Nephron progenitor cell (in vitro differentiated cells): Measurements from ENCODE around the gene TNKS2.
"Not testable (repeated sequence)": the region's sequence is repeated elsewhere in the genome, so short reads cannot be mapped to it uniquely, and the experiment has no call there.

Source experiments
- DNase-seq: peaks from one replicate; pipeline ENCODE4 v3.0.0; 2021
- H3K27ac Mint-ChIP-seq: 2 replicates; pipeline ENCODE4 v1.8.0; 2021; ENCODE audit warnings: mild to moderate bottlenecking, moderate library complexity, mixed read lengths
- H3K27me3 Mint-ChIP-seq: 2 replicates; pipeline ENCODE4 v1.8.0; 2021; ENCODE audit warnings: mild to moderate bottlenecking, low read depth, mixed read lengths; ENCODE audit not compliant: poor library complexity
- H3K36me3 Mint-ChIP-seq: 2 replicates; pipeline ENCODE4 v1.8.0; 2021; ENCODE audit warnings: low read depth, mixed read lengths
- H3K4me1 Mint-ChIP-seq: 2 replicates; pipeline ENCODE4 v1.8.0; 2021; ENCODE audit warnings: mixed read lengths
- H3K4me3 Mint-ChIP-seq: 2 replicates; pipeline ENCODE4 v1.8.0; 2021; ENCODE audit warnings: mild to moderate bottlenecking, moderate library complexity, mixed read lengths
- H3K9me3 Mint-ChIP-seq: 2 replicates; pipeline ENCODE4 v1.8.0; 2021; ENCODE audit warnings: mild to moderate bottlenecking, moderate library complexity, mixed read lengths
- CTCF ChIP-seq: fragments of 200-600 bp; sonication (generic); IDR thresholded peaks from 2 replicates; pipeline ENCODE4 v1.5.0; 2021; ENCODE audit warnings: antibody characterized with exemption

TNKS2 gene

GRCh38 chr10:91887272-91888076 is 89.2 kb downstream of the TNKS2 start:
- TF ChIP-seq CTCF: no peak
- DNase-seq: peak; percentile 87
- no peaks in the 10 kb centered on the region for H3K36me3 Mint-ChIP-seq
- peaks cover 4% of the 10 kb centered on the region for H3K9me3 Mint-ChIP-seq
- H3K4me1 Mint-ChIP-seq: peaks cover 81% of the 10 kb centered on the region
- no peaks in the 10 kb centered on the region for H3K27me3 Mint-ChIP-seq
- H3K27ac Mint-ChIP-seq: peak overlapping the region; percentile 99
- H3K4me3 Mint-ChIP-seq: peak overlapping the region; percentile 77

- H3K4me3 Mint-ChIP-seq: no peak overlapping the region
- DNase-seq: no peak
- peak overlapping the region; percentile 96 for H3K27ac Mint-ChIP-seq
Measured at GRCh38 chr10:91891125-91892001, 93.1 kb downstream of the TNKS2 start.

GRCh38 chr10:91893051-91893450 is 94.8 kb downstream of the TNKS2 start:
- DNase-seq: no peak
- no peak overlapping the region for H3K4me3 Mint-ChIP-seq
- H3K4me1 Mint-ChIP-seq: peaks cover 34% of the 10 kb centered on the region
- no peak overlapping the region for H3K27ac Mint-ChIP-seq
- H3K36me3 Mint-ChIP-seq: peaks cover 15% of the 10 kb centered on the region
- TF ChIP-seq CTCF: no peak
- no peaks in the 10 kb centered on the region for H3K27me3 Mint-ChIP-seq
- peaks cover 20% of the 10 kb centered on the region for H3K9me3 Mint-ChIP-seq

More at GRCh38 chr10:91891125-91892001, 93.1 kb downstream of the TNKS2 start:
- Mint-ChIP-seq H3K36me3 (peaks cover 2% of the 10 kb centered on the region), H3K27me3 (no peaks in the 10 kb centered on the region), H3K4me1 (peaks cover 48% of the 10 kb centered on the region), H3K9me3 (peaks cover 12% of the 10 kb centered on the region)
- no peak for TF ChIP-seq CTCF

GRCh38 chr10:91894261-91894685 is 96.0 kb downstream of the TNKS2 start:
- H3K27ac Mint-ChIP-seq, DNase-seq, H3K27me3 Mint-ChIP-seq, H3K4me3 Mint-ChIP-seq: not testable (repeated sequence)
- Mint-ChIP-seq H3K36me3 (peaks cover 15% of the 10 kb centered on the region), H3K9me3 (peaks cover 19% of the 10 kb centered on the region), H3K4me1 (peaks cover 25% of the 10 kb centered on the region)

- Mint-ChIP-seq H3K36me3 (peaks cover 15% of the 10 kb centered on the region), H3K9me3 (peaks cover 16% of the 10 kb centered on the region), H3K27me3 (peaks cover 3% of the 10 kb centered on the region), H3K4me3 (no peak overlapping the region), H3K27ac (no peak overlapping the region), H3K4me1 (peaks cover 7% of the 10 kb centered on the region)
- DNase-seq: no peak
- TF ChIP-seq CTCF: no peak
Measured at GRCh38 chr10:91896212-91896756, 98.1 kb downstream of the TNKS2 start.

GRCh38 chr10:91897421-91897820 is 99.2 kb downstream of the TNKS2 start:
- Mint-ChIP-seq H3K9me3 (peaks cover 16% of the 10 kb centered on the region), H3K27me3 (peaks cover 3% of the 10 kb centered on the region), H3K4me3 (no peak overlapping the region), H3K27ac (no peak overlapping the region), H3K4me1 (peaks cover 8% of the 10 kb centered on the region), H3K36me3 (peaks cover 15% of the 10 kb centered on the region)
- no peak for DNase-seq
- no peak for TF ChIP-seq CTCF
